ENCODE measurements around the gene PRIMA1.

PRIMA1 gene

DNA sequence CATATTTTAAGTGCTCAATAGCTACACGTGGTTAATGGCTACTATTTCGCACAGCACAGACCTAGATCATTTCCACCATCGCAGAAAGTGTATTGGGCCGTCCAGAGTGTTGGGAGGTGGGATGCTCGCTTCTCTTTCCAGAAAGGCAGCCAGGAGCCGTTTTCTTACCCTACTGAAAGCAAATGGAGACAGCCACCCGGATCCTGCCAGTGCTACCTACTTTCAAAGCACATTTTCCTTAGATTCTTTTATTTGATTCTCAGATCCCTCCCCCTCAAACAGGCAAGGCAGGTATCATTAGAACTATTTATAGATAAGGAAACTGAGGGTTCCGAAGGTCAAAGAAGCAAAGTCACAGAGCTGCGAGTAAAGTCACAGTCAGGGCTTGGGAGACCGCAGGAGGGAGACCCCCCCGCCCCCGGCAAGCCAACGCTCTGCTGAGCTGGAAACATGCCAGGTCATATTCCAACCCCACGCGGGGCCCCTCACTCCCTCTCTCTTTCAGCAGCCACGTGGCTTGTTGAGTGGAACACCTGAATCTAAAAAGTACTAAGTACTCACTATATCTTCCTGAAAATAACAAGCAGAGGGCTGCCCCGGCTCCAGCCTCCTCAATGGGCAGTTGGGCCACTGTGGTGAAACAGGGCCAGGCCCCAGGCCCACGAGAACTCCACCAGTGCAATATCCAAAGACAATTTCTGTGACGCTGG is 36.2 kb downstream of the PRIMA1 start:
- TF ChIP-seq, protein P1, sequence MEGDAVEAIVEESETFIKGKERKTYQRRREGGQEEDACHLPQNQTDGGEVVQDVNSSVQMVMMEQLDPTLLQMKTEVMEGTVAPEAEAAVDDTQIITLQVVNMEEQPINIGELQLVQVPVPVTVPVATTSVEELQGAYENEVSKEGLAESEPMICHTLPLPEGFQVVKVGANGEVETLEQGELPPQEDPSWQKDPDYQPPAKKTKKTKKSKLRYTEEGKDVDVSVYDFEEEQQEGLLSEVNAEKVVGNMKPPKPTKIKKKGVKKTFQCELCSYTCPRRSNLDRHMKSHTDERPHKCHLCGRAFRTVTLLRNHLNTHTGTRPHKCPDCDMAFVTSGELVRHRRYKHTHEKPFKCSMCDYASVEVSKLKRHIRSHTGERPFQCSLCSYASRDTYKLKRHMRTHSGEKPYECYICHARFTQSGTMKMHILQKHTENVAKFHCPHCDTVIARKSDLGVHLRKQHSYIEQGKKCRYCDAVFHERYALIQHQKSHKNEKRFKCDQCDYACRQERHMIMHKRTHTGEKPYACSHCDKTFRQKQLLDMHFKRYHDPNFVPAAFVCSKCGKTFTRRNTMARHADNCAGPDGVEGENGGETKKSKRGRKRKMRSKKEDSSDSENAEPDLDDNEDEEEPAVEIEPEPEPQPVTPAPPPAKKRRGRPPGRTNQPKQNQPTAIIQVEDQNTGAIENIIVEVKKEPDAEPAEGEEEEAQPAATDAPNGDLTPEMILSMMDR (IDR thresholded peaks at IDR 0.05; ENCODE audit: low read depth, low read length, poor library complexity, severe bottlenecking) = no peak
- H3K36me3 ChIP-seq (ENCODE audit: control insufficient read depth, low read length) = no peaks in the 10 kb centered on the region

DNA sequence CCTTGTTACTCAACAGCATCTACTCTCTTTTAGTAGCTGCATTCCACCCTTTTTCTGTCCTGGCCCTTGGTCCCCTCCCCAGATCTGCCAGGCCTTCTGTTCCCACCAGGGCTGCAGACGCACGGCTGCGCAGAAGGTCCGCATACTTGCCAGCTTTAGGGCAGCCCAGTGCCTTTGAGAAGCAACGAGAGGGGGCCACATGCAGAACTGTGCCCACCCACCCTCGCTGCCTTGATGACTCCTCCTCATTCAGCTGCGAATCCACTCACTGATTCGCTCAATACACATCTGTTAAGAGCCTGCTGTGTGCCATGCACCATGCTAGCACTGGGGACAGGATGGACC is 39.2 kb downstream of the PRIMA1 start:
- Histone ChIP-seq H3K36me3 (ENCODE audit: control insufficient read depth, low read length) (no peaks in the 10 kb centered on the region), H3K79me2 (ENCODE audit: control insufficient read depth, low read length) (no peaks in the 10 kb centered on the region), H3K9me3 (ENCODE audit: control insufficient read depth, insufficient read depth, low read length) (no peaks in the 10 kb centered on the region), H3F3A (ENCODE audit: control insufficient read depth, insufficient read depth) (no peaks in the 10 kb centered on the region), H3K27ac (ENCODE audit: low read depth, low read length) (no peak overlapping the region), H3K27me3 (ENCODE audit: control insufficient read depth, low read length) (no peaks in the 10 kb centered on the region), H3K4me1 (ENCODE audit: control insufficient read depth, low read length) (no peaks in the 10 kb centered on the region), H3K4me2 (ENCODE audit: low read length) (no peak overlapping the region), H3K9me2 (replicated peaks; ENCODE audit: control insufficient read depth, low read length) (no peaks in the 10 kb centered on the region), H3K4me3 (ENCODE audit: low read length) (no peak overlapping the region), H4K20me1 (ENCODE audit: control insufficient read depth, insufficient read depth, low read depth, low read length) (no peaks in the 10 kb centered on the region)
- TF ChIP-seq, protein P1 (IDR thresholded peaks at IDR 0.05; ENCODE audit: low read depth, low read length, poor library complexity, severe bottlenecking) = no peak
- TF ChIP-seq EZH2phosphoT487 (IDR thresholded peaks at IDR 0.05; ENCODE audit: borderline replicate concordance, low read length) = no peak

More for the DNA sequence above, 36.2 kb downstream of the PRIMA1 start:
- Histone ChIP-seq H3K27ac (ENCODE audit: low read depth, low read length) (no peak overlapping the region), H3K9me2 (replicated peaks; ENCODE audit: control insufficient read depth, low read length) (no peaks in the 10 kb centered on the region), H3K27me3 (ENCODE audit: control insufficient read depth, low read length) (no peaks in the 10 kb centered on the region), H3K4me2 (ENCODE audit: low read length) (no peak overlapping the region), H3K9me3 (ENCODE audit: control insufficient read depth, insufficient read depth, low read length) (no peaks in the 10 kb centered on the region), H3K4me3 (ENCODE audit: low read length) (no peak overlapping the region), H3F3A (ENCODE audit: control insufficient read depth, insufficient read depth) (no peaks in the 10 kb centered on the region), H4K20me1 (ENCODE audit: control insufficient read depth, insufficient read depth, low read depth, low read length) (no peaks in the 10 kb centered on the region), H3K79me2 (ENCODE audit: control insufficient read depth, low read length) (no peaks in the 10 kb centered on the region), H3K4me1 (ENCODE audit: control insufficient read depth, low read length) (no peaks in the 10 kb centered on the region)

GRCh38 chr14:93748208-93749075 is 39.8 kb downstream of the PRIMA1 start:
- Histone ChIP-seq H4K20me1 (ENCODE audit: control insufficient read depth, insufficient read depth, low read depth, low read length) (no peaks in the 10 kb centered on the region), H3K79me2 (ENCODE audit: control insufficient read depth, low read length) (no peaks in the 10 kb centered on the region), H3K9me2 (replicated peaks; ENCODE audit: control insufficient read depth, low read length) (no peaks in the 10 kb centered on the region), H3K27me3 (ENCODE audit: control insufficient read depth, low read length) (no peaks in the 10 kb centered on the region), H3K27ac (ENCODE audit: low read depth, low read length) (no peak overlapping the region), H3K36me3 (ENCODE audit: control insufficient read depth, low read length) (no peaks in the 10 kb centered on the region), H3F3A (ENCODE audit: control insufficient read depth, insufficient read depth) (no peaks in the 10 kb centered on the region), H3K4me3 (ENCODE audit: low read length) (no peak overlapping the region), H3K9me3 (ENCODE audit: control insufficient read depth, insufficient read depth, low read length) (no peaks in the 10 kb centered on the region), H3K4me1 (ENCODE audit: control insufficient read depth, low read length) (no peaks in the 10 kb centered on the region), H3K4me2 (ENCODE audit: low read length) (no peak overlapping the region)
- TF ChIP-seq, protein P1 (IDR thresholded peaks at IDR 0.05; ENCODE audit: low read depth, low read length, poor library complexity, severe bottlenecking) = no peak
- TF ChIP-seq EZH2phosphoT487 (IDR thresholded peaks at IDR 0.05; ENCODE audit: borderline replicate concordance, low read length) = no peak
